Measurements from ENCODE around the gene STK32B.

GRCh38 chr4:5203993-5204310 lies 152.7 kb downstream of the STK32B start:
- TF ChIP-seq GATA3 (IDR thresholded peaks at IDR 0.05; ENCODE audit: low read depth, low read length) = no peak
- no peak for TF ChIP-seq GATA2 (IDR thresholded peaks at IDR 0.05; ENCODE audit: low read depth, low read length)

Measured in SH-SY5Y (cell line).